Ovary (tissue), 9 donors: ENCODE results near the gene SEMA5B. TPM values are rescaled to one million over a fixed set of nuclear protein-coding genes. Genes with fewer than 3 reads are reported as not detected.

Source experiments
- DNase-seq, 5 donors: peaks; one replicate each; pipeline ENCODE4 v3.0.0-alpha.2; 2019 to 2020
- H3K27ac ChIP-seq, 2 donors: fragments of 200-600 bp; one replicate each; pipeline versions ENCODE4 v1.5.1 to v1.8.0; 2019 to 2022
- H3K27me3 ChIP-seq: fragments of 200-600 bp; one replicate; pipeline ENCODE4 v1.8.0; 2022
- H3K36me3 ChIP-seq: fragments of 200-600 bp; sonication (generic); one replicate; pipeline ENCODE4 v1.5.1; 2019
- H3K4me1 ChIP-seq: one replicate; pipeline ENCODE4 v1.8.1; 2013; ENCODE audit warnings: mild to moderate bottlenecking, moderate library complexity; ENCODE audit not compliant: insufficient read depth
- H3K4me3 ChIP-seq: fragments of 200-600 bp; sonication (generic); one replicate; pipeline ENCODE4 v1.5.1; 2017
- H3K9me3 ChIP-seq, 2 donors: fragments of 200-600 bp in 1 of 2; sonication (generic) in 1 of 2; one replicate each; pipeline versions ENCODE4 v1.5.1 to v1.8.1; 2013 to 2019; ENCODE audit warnings: mild to moderate bottlenecking in 1 of 2, moderate library complexity in 1 of 2
- EP300 ChIP-seq: sonication (generic); formaldehyde crosslinking; IDR thresholded peaks from one replicate; pipeline ENCODE4 v1.6.1; 2017; ENCODE audit warnings: antibody characterized with exemption
- POLR2A ChIP-seq: fragments of 450-650 bp; IDR thresholded peaks from one replicate; pipeline ENCODE4 v1.6.1; 2017; ENCODE audit warnings: antibody characterized with exemption, mild to moderate bottlenecking, moderate library complexity
- whole genome bisulfite sequencing, 3 donors: extraction: QIAGEN DNeasy Blood & Tissue Kit in 1 of 3; methylation state at CpG; one replicate each; pipeline versions ENCODE4 v1.1.5 to v1.1.7; 2013 to 2017; 5-methylcytosine and 5-hydroxymethylcytosine counted together
- intact Hi-C, 4 donors: fragments of 100-400 bp; cut with DNase I; formaldehyde crosslinking; loops; one replicate each; pipeline versions ENCODE4 v1.11.0 to v1.15.1; 2022 to 2023
- polyA plus RNA-seq, 2 donors: library from polyadenylated mRNA; stranded (reverse); fragments of 200-250 nt in 1 of 2; fragments of 350-450 nt in 1 of 2; fragmentation: Illumina TruSeq in 1 of 2; extraction: RNeasy Lipid Tissue Mini Kit (QIAGEN cat#74804) in 1 of 2; gene quantifications; one replicate each; pipeline ENCODE4 v1.2.3, GENCODE V29; 2013 to 2014
- total RNA-seq, 7 donors: library from RNA; depleted of rRNA in 2 of 7; stranded (reverse); fragments of >200 nt in 2 of 7; fragmentation: NEBNext Ultra II Directional in 3 of 7; extraction: Animal tissue kit (Norgen Biotek cat#: 25700) in 3 of 7; gene quantifications; one replicate each; pipeline versions ENCODE4 v1.1.0 to v1.2.4, GENCODE V29; 2016 to 2023
- TF ChIP-seq, protein P1 (sequence below), 3 donors: fragments of 450-650 bp in 2 of 3; fragments of 200-600 bp in 1 of 3; IDR thresholded peaks; one replicate each; pipeline versions ENCODE4 v1.5.1 to v1.8.0; 2016 to 2022; ENCODE audit warnings: antibody characterized with exemption in 3 of 3, mild to moderate bottlenecking in 1 of 3
- donor health status: DM: no; HTN: no; CAD: no; lungs with moderate emphysema.
- donor health status: DM: no; HTN: no; CAD: no.
- donor health status: Bipolar disorder and iron deficiency.
- donor health status: DM: yes; HTN: yes; CAD: no.
- donor health status: DM: no; HTN: no; CAD: no.
- donor health status: DM: yes; HTN: yes; CAD: no.

Gene SEMA5B
- total and polyA plus RNA-seq, 9 donors = 0.22 to 3.1 (median 1.3) TPM

DNA sequence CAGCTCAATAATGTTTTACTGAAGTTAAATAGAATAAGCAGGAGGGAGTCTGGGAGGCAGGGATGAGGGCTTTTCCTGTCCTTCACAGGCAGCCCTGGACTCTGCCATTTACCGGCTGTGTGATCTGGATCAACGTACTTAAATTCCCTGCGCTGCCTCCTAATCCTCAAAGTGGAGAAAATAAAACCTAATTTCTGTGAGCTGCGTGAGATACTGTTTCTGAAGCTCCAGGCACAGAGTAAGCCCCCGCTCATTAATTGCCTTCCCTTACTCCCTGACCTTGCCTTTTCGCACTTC lies 39.0 kb upstream of the SEMA5B start:
- DNase-seq = no peak
- Histone ChIP-seq H3K4me3 (peak overlapping the region; percentile 69), H3K27ac (no peak overlapping the region), H3K36me3 (no peaks in the 10 kb centered on the region), H3K4me1 (peaks cover 19% of the 10 kb centered on the region), H3K9me3 (no peaks in the 10 kb centered on the region), H3K27me3 (no peaks in the 10 kb centered on the region)
- intact Hi-C loops = no loop called here
- TF ChIP-seq EP300 (no peak), POLR2A (no peak)
- TF ChIP-seq, protein P1, sequence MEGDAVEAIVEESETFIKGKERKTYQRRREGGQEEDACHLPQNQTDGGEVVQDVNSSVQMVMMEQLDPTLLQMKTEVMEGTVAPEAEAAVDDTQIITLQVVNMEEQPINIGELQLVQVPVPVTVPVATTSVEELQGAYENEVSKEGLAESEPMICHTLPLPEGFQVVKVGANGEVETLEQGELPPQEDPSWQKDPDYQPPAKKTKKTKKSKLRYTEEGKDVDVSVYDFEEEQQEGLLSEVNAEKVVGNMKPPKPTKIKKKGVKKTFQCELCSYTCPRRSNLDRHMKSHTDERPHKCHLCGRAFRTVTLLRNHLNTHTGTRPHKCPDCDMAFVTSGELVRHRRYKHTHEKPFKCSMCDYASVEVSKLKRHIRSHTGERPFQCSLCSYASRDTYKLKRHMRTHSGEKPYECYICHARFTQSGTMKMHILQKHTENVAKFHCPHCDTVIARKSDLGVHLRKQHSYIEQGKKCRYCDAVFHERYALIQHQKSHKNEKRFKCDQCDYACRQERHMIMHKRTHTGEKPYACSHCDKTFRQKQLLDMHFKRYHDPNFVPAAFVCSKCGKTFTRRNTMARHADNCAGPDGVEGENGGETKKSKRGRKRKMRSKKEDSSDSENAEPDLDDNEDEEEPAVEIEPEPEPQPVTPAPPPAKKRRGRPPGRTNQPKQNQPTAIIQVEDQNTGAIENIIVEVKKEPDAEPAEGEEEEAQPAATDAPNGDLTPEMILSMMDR (IDR thresholded peaks at IDR 0.05) = no peak
- WGBS, 3 donors = 4 to 12% (median 9%) methylated on average over 6 of the region's 6 CpGs

DNA sequence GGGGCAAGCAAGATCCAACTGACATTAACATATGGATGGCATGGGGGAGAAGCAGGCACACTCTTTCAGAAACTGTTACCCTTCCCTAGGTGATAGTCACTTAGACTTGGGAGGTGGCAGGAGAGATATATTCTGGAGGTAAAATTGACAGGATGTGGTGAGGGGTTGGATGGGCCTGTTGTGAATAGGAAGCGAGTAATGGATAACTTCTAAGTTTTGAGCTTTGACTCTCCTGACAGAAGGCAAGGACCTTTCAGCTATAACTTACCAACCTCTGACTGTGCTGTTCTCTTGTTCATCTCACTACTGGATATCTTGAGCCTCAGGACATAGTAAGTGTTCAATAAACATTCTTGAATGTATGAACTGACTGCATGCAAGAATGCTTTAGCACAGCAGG lies 37.4 kb upstream of the SEMA5B start:
- Histone ChIP-seq H3K36me3 (no peaks in the 10 kb centered on the region), H3K27me3 (no peaks in the 10 kb centered on the region), H3K9me3 (no peaks in the 10 kb centered on the region), H3K4me1 (peaks cover 9% of the 10 kb centered on the region), H3K27ac (no peak overlapping the region), H3K4me3 (no peak overlapping the region)
- 2 to 51% (median 6%) methylated on average over 1 of the region's 1 CpG for WGBS, 3 donors
- DNase-seq = no peak
- intact Hi-C loops = no loop called here
- TF ChIP-seq, protein P1 (IDR thresholded peaks at IDR 0.05) = no peak
- no peak for TF ChIP-seq POLR2A
- no peak for TF ChIP-seq EP300

DNA sequence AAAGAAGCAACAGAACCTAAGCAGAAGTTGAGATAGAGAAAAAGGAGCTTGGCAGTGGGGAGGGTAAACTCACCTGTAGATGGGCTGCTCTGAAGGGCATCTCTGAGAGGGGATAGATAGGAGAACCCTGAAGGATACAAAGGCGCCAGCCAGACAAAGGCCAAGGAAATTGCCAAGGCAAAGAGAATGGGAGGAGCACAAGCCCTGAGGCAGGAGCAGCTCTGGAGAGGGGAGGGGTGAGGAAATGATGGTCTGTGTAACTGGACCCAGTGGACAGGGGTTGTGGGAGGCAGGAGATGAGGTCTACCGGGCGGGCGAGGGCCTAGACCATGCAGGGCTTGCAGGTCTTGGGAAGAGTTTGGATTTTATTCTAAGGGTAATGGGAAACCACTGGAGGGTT lies 36.9 kb upstream of the SEMA5B start:
- H3K27me3 ChIP-seq = no peaks in the 10 kb centered on the region
- peaks cover 9% of the 10 kb centered on the region for H3K4me1 ChIP-seq
- no peak for DNase-seq
- no peak for TF ChIP-seq POLR2A
- TF ChIP-seq EP300 = no peak
- TF ChIP-seq, protein P1 (IDR thresholded peaks at IDR 0.05) = no peak
- no peaks in the 10 kb centered on the region for H3K36me3 ChIP-seq
- no peaks in the 10 kb centered on the region for H3K9me3 ChIP-seq
- intact Hi-C loops = no loop called here
- 92 to 94% (median 94%) methylated on average over 4 of the region's 4 CpGs for WGBS, 3 donors
- H3K27ac ChIP-seq = no peak overlapping the region
- no peak overlapping the region for H3K4me3 ChIP-seq

DNA sequence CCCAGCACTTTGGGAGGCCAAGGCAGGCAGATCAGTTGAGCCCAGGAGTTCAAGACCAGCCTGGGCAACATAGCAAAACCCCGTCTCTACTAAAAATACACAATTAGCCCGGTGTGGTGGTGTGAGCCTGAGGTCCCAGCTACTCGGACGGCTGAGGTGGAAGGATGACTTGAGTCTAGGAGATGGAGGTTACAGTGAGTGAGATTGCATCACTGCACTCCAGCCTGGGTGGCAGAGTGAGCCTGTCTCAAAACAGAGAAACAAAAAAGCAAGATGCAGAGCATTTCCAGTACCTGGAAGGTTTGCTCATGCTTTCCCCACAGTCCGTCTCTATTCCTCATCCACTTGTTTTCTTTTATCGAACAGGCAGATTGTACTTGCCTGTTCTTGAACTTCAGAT lies 35.5 kb upstream of the SEMA5B start:
- intact Hi-C loops = no loop called here
- Histone ChIP-seq H3K4me1 (peaks cover 2% of the 10 kb centered on the region), H3K27ac (no peak overlapping the region), H3K27me3 (no peaks in the 10 kb centered on the region), H3K4me3 (no peak overlapping the region), H3K9me3 (no peaks in the 10 kb centered on the region), H3K36me3 (no peaks in the 10 kb centered on the region)
- TF ChIP-seq EP300 = no peak
- TF ChIP-seq, protein P1 (IDR thresholded peaks at IDR 0.05) = no peak
- TF ChIP-seq POLR2A = no peak
- 82 to 84% (median 83%) methylated on average over 6 of the region's 6 CpGs for WGBS, 3 donors
- DNase-seq = no peak

DNA sequence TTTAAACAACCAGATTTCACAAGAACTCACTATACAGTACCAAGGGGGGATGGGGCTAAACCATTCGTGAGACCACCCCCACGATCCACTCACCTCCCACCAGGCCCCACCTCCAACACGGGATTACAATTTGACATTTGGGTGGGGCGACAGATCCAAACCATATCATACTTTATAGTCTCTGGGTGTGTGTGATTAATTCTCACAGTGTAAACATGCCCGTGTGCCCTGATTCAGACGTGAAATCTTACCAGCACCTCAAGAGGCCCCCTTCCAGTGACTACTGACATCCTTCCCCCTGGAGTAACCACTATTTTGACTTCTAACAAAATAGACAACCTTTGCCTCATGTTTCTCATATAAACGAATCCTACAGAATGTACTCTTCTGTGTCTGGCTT lies 34.3 kb upstream of the SEMA5B start:
- TF ChIP-seq POLR2A = no peak
- TF ChIP-seq EP300 = no peak
- TF ChIP-seq, protein P1 (IDR thresholded peaks at IDR 0.05) = no peak
- H3K4me3 ChIP-seq = no peak overlapping the region
- H3K27ac ChIP-seq = no peak overlapping the region
- intact Hi-C loops = no loop called here
- DNase-seq = no peak
- no peaks in the 10 kb centered on the region for H3K27me3 ChIP-seq
- no peaks in the 10 kb centered on the region for H3K9me3 ChIP-seq
- H3K36me3 ChIP-seq = no peaks in the 10 kb centered on the region
- WGBS, 3 donors = 78 to 82% (median 79%) methylated on average over 7 of the region's 7 CpGs
- no peaks in the 10 kb centered on the region for H3K4me1 ChIP-seq
